Measurements from ENCODE around the gene AAK1.
"Not testable (repeated sequence)": the region's sequence is repeated elsewhere in the genome, so short reads cannot be mapped to it uniquely, and the experiment has no call there.

The AAK1 gene

GRCh38 chr2:69592511-69592910 lies 51.0 kb downstream of the AAK1 start:
- no peak for DNase-seq

DNA sequence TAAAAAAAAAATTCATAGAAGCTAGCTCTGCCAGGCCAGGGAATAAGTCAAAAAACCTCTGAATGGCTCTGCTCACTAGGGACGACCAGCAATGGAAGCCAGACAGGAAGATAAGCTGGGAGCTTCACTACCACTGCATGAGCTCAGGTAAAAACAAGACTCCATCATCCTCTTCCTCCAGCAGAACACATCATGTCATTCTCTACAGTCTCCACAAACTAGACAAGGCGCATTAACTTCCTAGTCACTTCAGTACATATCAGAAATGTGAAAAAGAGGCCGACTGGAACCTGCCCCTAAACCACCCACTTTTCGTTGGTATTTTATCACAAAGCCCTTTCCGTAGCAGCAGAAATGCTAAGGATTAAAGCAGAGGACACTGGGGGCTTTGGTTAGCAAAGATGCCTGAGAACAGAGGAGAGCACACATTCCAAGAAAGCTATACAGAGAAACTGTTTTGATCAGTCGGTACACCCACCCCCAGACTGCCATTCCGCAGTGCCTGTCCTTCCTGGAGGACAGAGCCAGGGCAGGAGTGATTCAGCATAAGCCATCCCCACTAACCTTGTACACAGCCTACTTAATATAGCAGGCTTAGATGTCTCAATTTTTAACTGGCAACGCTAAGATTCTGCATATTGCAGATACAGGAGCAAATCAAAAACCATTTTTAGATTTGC lies 53.4 kb downstream of the AAK1 start:
- no peak for DNase-seq

DNA sequence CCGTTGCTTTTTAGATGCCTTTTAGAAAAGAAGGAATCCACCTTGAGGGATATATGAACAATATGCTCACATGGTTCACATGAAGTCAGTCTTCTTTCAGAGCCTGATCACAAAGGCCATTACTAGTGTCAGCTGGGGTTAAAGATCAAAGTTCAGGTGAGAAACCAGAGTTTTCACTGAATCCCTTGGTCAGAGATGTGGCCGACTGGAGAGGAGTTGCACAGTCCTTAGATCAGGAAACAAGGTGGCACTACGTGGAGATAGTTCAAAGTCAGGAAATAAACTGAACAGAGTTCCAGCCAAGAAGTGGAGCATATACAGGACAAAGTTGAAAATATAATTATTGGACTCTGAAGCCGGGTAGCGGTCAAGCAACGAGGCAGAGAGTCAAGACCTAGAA lies 54.6 kb downstream of the AAK1 start:
- no peak for DNase-seq

DNA sequence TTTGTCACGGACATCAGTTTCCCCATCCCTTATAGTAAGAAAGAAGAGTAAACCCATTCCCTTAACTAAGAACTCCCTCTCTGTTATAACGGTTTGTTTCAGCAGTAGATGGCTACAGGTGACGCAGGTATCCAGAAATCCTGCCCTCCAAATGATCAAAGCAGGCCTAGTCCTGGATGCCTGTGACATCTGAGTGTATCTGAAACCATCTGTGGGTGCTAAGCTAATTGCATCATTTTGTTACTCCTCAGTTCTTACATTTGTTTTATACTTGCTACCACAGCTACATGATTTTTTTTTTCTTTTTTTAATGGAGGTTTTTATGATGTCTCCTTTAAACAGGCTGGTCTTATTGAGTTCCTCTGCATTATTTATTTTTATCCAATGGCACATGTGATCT lies 55.1 kb downstream of the AAK1 start:
- no peak for DNase-seq

DNA sequence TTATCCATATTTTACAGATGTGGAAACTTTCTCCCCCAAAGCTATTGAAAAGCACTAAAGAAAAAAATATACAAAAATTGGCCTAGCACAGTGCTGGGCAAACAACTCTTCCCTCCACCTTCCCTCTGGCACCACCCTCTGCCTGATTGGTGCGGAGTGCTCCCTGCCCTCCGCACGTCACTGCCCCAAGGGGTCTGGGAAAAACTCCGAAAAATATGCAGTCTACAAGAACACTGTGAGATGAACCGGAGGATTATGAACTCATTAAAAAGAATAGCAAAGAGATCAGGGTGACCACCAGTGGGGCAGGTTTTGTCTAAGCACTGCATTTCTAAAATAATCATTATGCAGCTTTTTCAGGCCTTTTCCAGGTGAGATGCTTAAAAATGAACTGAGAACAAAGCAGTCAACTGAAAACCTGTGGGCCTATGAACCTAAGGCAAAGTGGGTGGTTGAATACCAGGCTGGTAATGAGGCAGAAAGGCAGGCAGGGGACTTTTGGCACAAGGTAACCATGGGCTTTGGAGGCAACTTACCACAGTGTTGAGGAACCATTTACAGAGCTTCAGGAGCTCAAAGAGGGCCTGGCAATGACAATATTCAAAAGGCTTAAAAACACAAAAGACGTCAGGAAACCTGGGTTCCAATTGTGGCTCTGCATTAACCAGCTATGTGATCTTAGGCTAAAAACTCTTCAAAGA lies 57.5 kb downstream of the AAK1 start:
- no peak for DNase-seq

DNA sequence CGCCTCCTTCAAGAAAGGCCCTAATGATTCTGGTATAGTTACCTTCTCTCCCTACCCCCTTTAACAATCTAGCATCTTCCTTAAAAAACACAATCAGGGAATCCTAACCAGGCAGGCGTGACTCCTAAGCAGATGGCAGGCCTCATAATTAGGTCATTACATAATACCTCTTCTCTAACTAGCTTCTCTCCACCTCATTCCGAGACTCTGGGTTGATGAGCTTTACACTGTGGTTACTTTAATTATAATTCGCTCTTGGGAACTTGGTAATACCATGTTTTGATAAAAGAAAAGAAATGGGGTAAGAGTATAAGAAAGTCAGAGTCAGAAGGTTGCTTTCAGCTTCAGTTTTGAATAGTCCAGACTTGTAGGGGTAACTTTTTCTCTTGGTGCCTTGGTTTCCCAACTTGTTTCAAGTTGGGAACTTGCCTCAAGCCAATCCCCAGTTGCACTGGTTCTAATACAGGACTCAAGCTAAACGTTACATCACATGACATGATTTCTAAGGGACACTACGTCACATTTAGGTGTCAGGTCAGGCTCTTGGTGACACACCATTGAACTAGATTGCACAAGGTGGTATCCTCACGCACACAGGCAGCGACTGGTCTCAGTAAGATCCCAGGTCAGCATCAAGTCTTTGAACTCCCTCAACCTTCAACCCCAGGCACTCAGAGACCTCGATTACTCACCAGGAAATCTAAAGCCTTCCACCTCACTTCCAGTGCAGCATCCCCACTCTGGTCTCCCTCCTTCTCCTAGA lies 59.2 kb downstream of the AAK1 start:
- DNase-seq = no peak

GRCh38 chr2:69583321-69583833 lies 60.2 kb downstream of the AAK1 start:
- DNase-seq = no peak

DNA sequence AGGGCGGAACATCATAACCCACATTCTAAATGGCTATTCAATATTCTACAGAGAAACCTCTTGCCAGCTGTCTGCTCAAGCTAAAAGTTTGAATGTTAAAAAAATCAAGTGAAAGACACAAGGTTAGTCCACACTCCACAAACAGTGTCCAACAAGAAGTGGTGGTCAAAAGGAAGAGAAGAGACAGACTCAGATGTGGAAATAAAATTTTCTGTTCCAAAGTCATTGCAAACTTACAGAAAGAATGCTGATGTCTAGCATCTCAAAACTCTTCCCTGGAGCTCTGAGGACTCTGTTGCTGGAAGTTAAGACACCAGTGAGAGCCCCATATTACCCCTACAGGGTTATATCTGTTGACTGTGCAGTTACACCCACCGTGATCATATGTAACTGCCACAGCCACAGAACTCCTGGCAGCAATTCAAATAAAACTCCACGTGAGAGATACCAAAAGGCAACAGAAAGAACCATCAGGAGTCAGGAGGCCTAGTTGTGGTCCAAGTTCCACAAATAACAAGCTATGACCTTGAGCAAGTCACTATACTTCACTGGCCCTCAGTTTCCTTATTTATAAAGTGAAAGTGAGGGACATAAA lies 60.9 kb downstream of the AAK1 start:
- DNase-seq = no peak

GRCh38 chr2:69581774-69582581 lies 61.6 kb downstream of the AAK1 start:
- DNase-seq = no peak

DNA sequence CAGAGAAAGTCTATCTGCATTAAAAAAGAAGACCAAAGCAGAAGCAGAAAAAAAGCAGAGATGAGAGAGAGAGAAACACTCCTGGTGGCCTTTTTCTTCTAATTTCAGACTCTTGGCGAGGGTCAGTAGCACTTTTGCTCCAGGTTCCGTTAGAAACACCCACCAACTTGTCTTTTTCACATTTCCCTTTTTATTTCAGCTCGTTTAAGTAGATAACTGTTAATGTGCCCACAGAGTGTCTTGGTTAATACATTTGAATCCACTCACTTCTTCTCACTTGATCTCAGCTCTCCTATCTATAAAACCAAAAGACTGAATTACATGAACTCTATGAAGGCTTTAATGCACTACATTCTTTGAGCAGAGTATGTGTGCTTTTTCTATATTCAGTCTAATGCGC lies 63.1 kb downstream of the AAK1 start:
- DNase-seq = no peak

GRCh38 chr2:69579536-69579935 lies 64.0 kb downstream of the AAK1 start:
- no peak for DNase-seq

GRCh38 chr2:69578198-69578540 lies 65.4 kb downstream of the AAK1 start:
- DNase-seq = no peak

DNA sequence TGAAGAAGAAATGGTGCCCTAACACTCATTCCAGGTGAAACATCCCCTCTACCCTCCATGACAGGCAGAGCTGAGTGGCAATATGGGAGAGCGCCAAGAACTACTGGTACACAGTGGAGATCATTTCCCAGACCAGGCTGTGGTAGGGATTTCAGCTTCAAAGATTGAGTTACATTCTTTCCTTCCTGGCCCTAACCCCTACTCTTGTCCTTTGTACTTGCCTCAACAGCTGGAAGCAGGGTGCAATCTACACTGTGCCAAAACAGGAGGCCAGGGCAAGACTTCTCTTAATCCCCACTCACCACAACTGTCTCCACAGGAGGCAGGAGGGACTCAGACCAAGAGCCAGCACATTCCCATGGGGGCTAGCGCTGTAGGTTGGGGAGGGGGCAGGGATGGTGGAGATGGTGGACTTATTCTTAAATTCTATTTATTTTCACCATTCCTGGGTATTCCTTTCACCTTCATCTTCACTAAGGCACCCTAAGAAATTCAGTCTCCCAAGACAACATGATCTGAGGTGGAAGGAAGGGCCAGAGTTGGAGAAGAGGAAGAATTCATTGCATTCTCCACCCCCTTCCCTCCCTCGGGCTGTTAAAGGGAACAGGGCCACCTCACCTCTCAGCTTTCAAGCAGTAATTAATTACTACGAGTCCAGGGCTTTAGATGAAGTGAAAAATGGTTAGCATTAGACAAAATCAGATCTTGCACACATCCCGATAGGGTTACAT lies 65.9 kb downstream of the AAK1 start:
- DNase-seq = no peak

DNA sequence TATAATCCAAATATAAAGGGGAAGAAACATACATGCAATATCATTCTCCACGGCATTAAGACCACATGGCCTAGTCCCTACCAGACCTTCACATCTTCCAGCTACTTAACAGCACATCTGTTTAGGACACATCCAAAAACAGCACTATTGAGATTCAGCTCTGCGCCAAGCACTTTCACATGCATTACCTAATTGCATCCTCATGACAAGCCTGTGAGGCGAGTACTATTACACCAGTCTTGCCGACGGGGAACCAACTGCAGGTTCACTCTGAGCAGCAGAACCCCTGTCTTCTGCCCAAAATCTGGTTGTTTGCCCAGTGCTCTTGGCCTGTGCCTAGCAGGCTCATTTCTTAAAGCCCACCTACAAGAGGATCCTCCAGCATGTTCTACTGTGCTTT lies 66.7 kb downstream of the AAK1 start:
- no peak for DNase-seq

- DNase-seq = no peak
These were observed 67.6 kb downstream of the AAK1 start for GRCh38 chr2:69575926-69576325.

GRCh38 chr2:69575371-69575770 lies 68.2 kb downstream of the AAK1 start:
- not testable (repeated sequence) for DNase-seq

DNA sequence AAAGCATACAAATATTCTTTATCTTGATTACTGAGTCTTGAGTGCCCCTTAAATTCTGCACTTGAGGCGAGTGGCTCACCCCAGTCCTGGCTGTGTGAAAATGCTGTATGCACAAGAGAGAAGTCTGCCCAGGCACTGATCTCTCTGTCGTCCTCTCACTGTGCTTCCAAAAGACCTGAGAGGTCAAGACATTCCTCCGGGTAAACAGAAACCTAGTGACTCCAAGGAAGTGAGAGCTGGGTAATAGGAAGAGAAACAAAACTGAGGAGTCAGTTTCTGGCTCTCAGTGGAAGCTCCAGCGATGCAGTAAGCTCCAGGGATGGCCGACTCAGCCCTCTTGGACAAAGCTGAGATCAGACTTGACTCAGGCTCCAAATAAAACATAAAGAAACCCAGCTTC lies 70.9 kb downstream of the AAK1 start:
- DNase-seq = no peak

DNA sequence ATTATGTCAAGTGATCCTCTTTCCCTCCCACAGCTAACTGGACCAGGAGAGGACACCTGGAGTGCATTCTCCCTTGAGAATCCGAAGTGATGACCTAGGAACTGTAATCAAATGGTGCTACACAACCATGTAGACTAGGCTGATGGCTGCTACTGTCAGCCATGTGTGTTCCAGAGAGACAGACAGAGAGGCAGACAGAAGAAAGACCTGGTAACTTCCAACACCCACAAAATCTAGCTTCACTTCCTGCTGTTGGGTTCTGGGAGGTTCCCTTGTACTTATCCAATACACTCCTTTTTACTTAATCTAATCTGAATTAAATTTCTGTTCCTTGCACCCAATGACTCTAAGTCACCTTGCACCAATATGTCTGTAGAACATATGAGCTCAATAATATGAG lies 72.3 kb downstream of the AAK1 start:
- no peak for DNase-seq

DNA sequence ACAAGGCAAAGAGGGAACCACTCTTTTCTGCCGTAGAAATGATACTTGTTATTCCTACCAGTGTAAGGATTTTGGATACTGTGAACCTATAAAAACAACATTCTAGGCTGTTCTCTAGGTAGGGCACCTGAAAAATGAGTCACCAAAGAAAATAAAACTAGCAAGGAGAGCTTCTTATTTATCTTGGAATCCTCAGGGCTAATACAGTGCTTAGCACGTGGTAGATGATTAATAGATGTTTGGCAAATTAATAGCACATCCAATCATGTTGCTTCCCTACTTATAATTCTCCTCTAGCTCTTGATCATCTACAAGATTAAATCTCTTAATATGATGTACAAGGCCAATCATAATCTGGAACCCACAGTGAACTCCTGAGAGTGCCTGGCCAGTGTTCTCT lies 73.1 kb downstream of the AAK1 start:
- DNase-seq = no peak

DNA sequence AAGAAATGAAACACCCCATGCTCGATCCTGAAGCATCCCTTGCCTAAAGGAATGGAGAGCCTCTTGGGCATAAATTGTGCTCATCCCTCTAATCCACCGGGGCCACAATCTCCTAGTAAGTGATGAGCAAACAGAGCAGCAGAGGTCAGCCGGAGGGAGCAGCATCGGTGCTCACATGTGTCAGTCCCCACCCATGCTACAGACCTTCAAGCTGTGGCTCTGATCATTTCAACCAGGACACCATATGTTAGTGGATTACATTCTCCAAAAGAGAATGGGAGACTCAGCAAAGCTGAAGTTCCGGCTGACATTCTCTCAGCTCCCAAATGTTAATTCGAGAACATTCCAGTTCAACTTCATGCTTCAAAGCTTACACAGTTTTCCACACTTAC lies 75.6 kb downstream of the AAK1 start:
- no peak for DNase-seq

DNA sequence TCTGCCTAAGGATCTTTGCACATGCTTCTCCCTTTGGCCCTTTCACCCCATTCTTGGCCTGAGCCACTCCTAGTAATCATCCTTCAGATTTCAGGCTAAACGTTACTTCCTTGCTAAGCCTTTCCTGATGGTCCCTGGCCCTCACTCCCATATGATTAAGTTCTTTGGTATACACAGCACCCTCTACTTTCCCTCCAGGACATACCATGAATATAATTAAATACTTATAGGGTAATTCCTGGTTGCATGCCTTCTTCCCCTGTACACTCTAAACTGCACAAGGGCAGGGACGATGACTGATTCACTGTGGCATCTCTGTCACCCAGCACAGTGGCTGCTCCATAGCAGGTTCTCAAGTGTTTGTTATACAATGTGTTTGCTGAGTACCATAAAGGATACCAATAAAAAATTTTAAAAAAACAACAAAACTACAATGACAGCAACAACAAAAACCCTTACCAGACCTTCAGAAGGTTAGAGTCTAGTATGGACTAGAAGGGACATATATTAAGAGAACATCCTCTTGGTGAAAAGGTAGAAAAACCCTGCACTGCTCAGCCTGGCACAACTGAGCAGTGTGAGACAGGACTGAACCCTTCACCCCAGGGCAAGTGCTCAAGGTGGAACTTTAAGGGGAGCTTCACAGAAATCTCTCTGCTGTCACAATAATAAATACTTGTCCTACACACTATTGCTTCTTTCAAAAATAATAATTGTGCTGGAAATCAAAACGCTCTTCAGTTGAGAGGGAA lies 76.2 kb downstream of the AAK1 start:
- DNase-seq = no peak
